ENCODE results near the gene ACE.

GRCh38 chr17:63458478-63458877 is 18.4 kb upstream of the ACE start:
- TF ChIP-seq CTCF (IDR thresholded peaks at IDR 0.05 in 4 of 5, conservative IDR thresholded peaks at IDR 0.05 in 1 of 5) (no peak), POLR2A (IDR thresholded peaks at IDR 0.05) (no peak)

Measured in gastrocnemius medialis (tissue), 4 donors.